ELF-1 (cell line): ENCODE measurements around the gene ME2.
"Not testable (repeated sequence)": the region's sequence is repeated elsewhere in the genome, so short reads cannot be mapped to it uniquely, and the experiment has no call there.

ENCODE experiments used
- DNase-seq: peaks from one replicate; pipeline ENCODE4 v3.0.0-alpha.2; 2016; ENCODE audit warnings: low read depth, low spot score

ME2 gene

GRCh38 chr18:50924372-50924771 lies 45.5 kb downstream of the ME2 start:
- DNase-seq, result no peak

DNA sequence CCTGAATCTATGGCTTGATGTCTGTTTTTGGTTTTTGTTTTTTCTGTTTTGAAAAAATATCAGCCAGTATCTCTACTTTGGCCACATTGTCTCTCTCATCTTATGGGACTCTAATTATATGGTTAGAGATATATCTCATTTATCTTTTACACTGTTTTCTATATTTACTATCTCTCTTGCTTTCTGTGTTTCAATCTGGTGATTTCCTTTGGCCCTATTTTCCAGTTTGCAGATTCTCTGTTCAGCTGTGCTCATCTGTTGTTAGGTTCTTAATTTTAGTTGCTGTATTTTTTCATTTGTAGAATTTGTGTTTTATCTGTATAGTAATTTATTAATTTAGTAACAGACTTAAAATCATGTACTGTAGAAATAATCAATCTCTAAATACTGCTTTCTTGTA lies 47.6 kb downstream of the ME2 start:
- no peak for DNase-seq

DNA sequence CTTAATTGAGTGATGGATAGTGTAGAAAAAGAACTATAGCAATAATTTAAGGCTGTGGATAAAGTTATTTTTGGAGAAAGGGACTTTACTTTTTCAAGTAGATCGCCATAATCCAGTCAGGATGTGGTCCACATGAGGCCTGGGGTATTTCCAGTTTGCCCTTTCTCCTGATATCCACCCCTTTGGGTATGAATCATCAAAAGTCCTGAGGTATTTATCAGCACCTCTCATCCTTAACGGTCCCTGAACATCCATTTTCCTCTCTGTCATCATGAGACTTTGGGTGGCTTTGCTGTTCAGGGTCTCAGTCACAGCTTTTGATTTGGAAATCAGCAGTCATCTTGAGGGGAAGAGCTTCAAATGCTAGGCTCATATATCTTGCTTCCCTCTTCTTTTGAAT lies 49.6 kb downstream of the ME2 start:
- no peak for DNase-seq

- no peak for DNase-seq
These were observed 54.8 kb downstream of the ME2 start for GRCh38 chr18:50933684-50934083.

- DNase-seq, result no peak
These were observed 55.8 kb downstream of the ME2 start for GRCh38 chr18:50934545-50935211.

GRCh38 chr18:50935493-50936191 lies 56.7 kb downstream of the ME2 start:
- no peak for DNase-seq

- DNase-seq, result no peak
These were observed 58.3 kb downstream of the ME2 start for GRCh38 chr18:50937183-50937582.

DNA sequence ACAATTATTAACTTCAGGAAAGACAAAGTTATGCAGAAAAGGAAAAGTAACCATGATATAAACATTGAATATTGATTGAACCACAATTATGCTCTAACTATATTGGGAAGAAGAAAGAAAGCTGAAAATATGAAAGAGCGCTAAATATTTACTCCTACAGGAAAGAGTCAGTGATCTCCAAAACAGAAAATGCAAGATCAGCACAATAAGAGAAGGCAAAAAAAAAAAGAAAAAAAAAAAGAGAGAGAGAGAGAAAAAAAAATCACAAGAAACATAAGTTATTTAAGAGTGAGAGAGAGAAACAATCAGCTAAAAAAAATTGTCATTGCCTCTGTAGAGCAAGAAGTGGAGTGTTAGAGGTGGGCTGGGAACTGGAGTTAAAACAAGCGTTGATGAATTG lies 60.0 kb downstream of the ME2 start:
- DNase-seq, result no peak

GRCh38 chr18:50944245-50944932 lies 65.5 kb downstream of the ME2 start:
- no peak for DNase-seq

- DNase-seq, result not testable (repeated sequence)
These were observed 67.0 kb downstream of the ME2 start for GRCh38 chr18:50945918-50946317.

DNA sequence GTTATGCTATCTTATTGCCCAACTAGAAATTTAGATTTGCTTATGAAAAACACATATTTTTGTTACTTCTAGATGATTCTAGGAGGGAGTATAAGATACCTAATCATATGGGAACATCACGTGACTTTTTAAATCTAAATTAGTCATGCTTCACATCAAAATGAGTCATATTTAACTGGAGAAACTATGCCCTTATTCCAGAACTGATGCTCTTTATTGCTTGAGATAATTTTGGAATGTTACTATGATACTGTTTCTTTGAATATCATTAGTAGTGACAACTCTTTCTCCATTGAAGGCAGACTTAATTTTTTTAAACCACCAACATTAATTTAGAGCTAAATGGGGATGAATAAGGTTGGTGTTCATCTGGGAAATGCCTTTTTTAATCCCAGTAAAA lies 69.0 kb downstream of the ME2 start:
- DNase-seq, result no peak

DNA sequence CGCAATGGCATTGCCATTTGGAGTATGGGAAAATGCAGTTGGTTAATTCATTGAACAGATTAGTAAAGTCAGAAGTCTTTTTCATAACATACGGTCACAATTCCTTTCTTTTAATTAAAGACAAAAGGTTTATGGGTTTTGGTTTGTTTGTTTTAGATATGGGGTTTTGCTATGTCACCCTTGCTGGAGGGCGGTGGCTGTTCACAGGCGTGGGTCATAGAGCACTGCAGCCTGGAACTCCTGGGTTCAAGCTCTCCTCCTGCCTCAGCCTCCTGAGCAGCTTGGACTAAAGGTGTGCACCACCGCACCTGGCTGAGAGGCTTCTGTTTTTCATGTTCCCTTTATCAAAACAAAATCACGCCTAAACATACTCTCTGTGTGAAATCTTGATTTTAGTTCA lies 70.3 kb downstream of the ME2 start:
- no peak for DNase-seq

DNA sequence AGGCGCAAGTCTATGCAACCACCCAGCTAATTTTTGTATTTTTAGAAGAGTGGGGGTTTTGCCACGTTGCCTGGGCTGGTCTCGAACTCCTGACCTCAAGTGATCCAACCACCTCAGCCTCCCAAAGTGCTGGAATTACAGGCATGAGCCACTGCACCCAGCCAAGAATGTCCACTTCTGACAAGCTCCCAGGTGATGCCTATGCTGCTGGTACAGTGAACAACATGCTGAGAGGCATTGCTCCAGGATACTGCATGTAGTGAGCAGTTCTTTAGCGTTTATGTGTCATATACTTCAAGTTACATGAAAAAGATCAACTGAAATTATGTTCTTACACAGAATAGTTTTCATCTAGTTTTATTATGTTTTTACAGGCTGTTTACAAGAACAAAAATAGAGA lies 71.7 kb downstream of the ME2 start:
- no peak for DNase-seq

DNA sequence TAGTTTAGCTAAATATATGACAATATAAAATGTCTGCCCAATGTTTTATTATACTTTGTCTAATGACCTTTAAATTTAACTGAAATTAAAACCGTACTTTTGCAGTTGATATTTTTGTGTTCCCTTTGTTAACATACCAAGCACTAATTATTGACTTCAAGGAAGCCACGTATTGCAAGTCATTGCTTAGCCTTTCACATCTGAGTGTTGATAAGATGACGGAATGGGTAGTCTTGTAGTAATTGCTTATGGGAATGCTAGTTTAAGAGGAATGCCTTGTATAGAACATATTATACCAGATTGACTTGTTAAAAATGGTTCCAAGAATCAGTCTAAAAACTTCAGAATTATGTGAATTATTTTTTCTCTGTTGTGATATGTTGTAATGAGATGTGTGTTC lies 74.9 kb downstream of the ME2 start:
- DNase-seq, result no peak

DNA sequence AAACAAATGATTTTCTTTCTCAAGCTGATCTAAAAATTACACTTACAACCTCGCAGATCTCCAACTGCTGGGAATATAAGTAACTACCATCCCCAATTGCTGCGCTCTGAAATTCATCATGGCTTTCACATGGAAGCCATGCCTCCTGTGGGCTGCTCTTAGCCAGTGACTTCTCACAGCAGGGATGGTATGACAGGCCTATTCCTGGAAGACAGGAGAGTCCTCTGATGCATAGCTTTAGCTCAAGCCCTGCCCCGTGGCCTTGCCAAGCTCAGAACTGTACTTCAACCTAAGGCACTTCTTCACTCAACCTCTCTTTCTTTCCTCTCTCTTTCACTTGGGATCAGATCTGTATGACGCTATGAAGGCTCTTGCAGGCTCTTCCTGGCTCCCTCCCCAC lies 76.3 kb downstream of the ME2 start:
- DNase-seq, result no peak

- DNase-seq, result no peak
These were observed 77.2 kb downstream of the ME2 start for GRCh38 chr18:50956116-50956515.

GRCh38 chr18:50961974-50962373 lies 83.1 kb downstream of the ME2 start:
- DNase-seq, result no peak

DNA sequence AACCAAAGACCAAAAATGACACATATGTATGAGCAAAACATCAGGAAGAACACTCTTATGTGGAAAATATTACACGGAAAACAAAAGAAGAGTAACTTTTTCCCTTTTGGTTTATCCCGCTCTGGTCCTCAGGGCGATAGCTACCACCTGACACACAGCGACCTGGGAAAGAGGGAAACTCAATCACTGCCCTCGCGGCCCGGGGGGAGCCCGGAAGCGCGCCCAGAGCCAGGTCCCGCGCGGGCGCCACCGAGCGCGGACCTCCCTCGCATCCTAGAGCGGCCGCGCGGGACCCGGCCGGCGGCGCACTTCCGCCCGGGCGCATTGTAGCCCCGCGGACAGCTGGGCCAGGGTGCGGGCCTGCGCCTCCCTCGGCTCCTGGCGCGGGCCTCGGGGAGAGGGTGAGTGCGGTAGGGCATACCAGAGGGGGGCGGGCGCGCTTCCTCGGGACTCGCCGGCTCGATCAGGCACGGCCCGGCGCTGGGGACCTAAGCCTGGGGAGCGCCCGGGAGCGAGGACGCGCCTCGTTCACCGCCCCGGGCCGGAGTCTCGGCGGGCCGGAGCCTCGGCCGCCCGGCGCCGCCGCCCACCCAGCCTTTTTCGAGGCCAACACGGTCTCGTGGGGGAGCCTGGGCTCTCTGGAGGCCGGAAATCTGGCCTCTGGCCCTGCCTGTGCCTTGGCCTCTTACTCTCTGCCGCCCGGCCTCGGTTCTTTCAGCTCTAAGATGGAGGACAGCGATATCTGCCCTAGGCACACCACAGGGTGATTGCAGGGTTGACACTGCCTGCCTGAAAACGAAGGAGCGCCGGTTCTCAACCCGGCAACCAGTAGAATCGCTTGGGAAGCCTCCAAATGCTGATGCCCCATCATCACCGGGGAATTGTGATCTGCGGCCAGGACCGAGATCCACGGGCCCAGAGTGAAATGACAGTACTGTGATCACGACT lies 89.1 kb downstream of the ME2 start, which contains the start of gene ELAC1:
Gene ELAC1 (plus strand): TSS at position 327 of the 948 bp plus-strand sequence. CDS start 6,365 bp downstream, outside the sequence.
- DNase-seq, result peak; percentile 83

- DNase-seq, result no peak
These were observed 90.5 kb downstream of the ME2 start for GRCh38 chr18:50969448-50969847.

- no peak for DNase-seq
These were observed 91.1 kb downstream of the ME2 start for GRCh38 chr18:50970006-50970405.

DNA sequence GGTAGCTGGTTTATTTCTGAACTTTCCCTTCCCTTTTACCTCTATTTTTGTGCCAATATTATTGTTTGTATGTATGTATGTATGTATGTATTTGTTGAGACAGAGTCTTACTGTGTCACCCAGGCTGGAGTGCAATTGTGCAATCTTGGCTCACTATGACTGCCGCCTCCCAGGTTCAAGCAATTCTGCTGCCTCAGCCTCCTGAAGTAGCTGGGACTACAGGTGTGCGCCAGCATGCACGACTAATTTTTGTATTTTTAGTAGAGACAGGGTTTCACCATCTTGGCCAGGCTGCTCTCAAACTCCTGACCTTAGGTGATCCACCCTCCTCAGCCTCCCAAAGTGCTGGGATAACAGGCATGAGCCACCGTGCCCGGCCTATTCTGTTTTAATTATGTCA lies 93.5 kb downstream of the ME2 start:
- DNase-seq, result not testable (repeated sequence)
